PFSK-1 (cell line): Measurements from ENCODE around the gene RPUSD4.

Source experiments
- POLR2AphosphoS5 ChIP-seq: IDR thresholded peaks from 2 replicates; pipeline ENCODE4 v1.6.1; 2012; ENCODE audit warnings: low read depth, mild to moderate bottlenecking, control low read depth, low read length, moderate library complexity
- SIN3A ChIP-seq: IDR thresholded peaks from 2 replicates; pipeline ENCODE4 v1.6.1; 2012; ENCODE audit warnings: mild to moderate bottlenecking, low read length, moderate library complexity, borderline replicate concordance; ENCODE audit not compliant: insufficient read depth
- TAF1 ChIP-seq: IDR thresholded peaks from 2 replicates; pipeline ENCODE4 v1.6.1; 2012; ENCODE audit warnings: low read length, control low read depth, borderline replicate concordance; ENCODE audit not compliant: insufficient read depth

- TF ChIP-seq POLR2AphosphoS5 (no peak), SIN3A (no peak), TAF1 (no peak)
Observed at GRCh38 chr11:126188332-126189108, 22.9 kb downstream of the RPUSD4 start.
